Heart right ventricle (tissue), 16 donors: ENCODE data around the gene ZC3HAV1L. TPM values are rescaled to one million over a fixed set of nuclear protein-coding genes. Genes with fewer than 3 reads are reported as not detected.
A peak's percentile ranks its signal among the peaks of the same experiment; 100 is the strongest.
"Not testable (repeated sequence)": the region's sequence is repeated elsewhere in the genome, so short reads cannot be mapped to it uniquely, and the experiment has no call there.

Source experiments
- ATAC-seq, 8 donors: fragments of 200-7000 bp; cut with Tn5 transposase; one replicate each; pipeline ENCODE4 v1.9.1; 2020; ENCODE audit warnings: mild to moderate bottlenecking in 8 of 8, moderate library complexity in 8 of 8, moderate number of reproducible peaks in 1 of 8
- DNase-seq, 2 donors: peaks; one replicate each; pipeline ENCODE4 v3.0.0-alpha.2; 2020
- H3K27ac ChIP-seq, 10 donors: fragments of 200-600 bp; sonication (generic) in 2 of 10; one replicate each; pipeline versions ENCODE4 v1.5.0 to v1.8.0; 2020 to 2022; ENCODE audit warnings: mild to moderate bottlenecking in 3 of 10
- H3K27me3 ChIP-seq, 7 donors: fragments of 200-600 bp; one replicate each; pipeline ENCODE4 v1.8.0; 2021 to 2022; ENCODE audit warnings: mild to moderate bottlenecking in 2 of 7
- H3K36me3 ChIP-seq, 9 donors: fragments of 200-600 bp; sonication (generic) in 1 of 9; one replicate each; pipeline versions ENCODE4 v1.5.0 to v1.8.0; 2020 to 2022; ENCODE audit warnings: mild to moderate bottlenecking in 2 of 9
- H3K4me1 ChIP-seq, 9 donors: fragments of 200-600 bp; sonication (generic) in 1 of 9; one replicate each; pipeline versions ENCODE4 v1.5.0 to v1.8.0; 2020 to 2022; ENCODE audit warnings: mild to moderate bottlenecking in 4 of 9
- H3K4me3 ChIP-seq, 10 donors: fragments of 200-600 bp; sonication (generic) in 2 of 10; one replicate each; pipeline versions ENCODE4 v1.5.0 to v1.8.0; 2020 to 2022; ENCODE audit warnings: mild to moderate bottlenecking in 7 of 10, moderate library complexity in 2 of 10
- H3K9me3 ChIP-seq, 11 donors: fragments of 200-600 bp in 10 of 11; sonication (generic) in 2 of 11; one replicate each; pipeline versions ENCODE4 v1.5.0 to v1.8.0; 2013 to 2022; ENCODE audit warnings: mild to moderate bottlenecking in 2 of 11, control low read depth in 1 of 11, moderate library complexity in 1 of 11
- WGBS, 2 donors: extraction: QIAGEN DNeasy Blood & Tissue Kit; methylation state at CpG; one replicate each; pipeline ENCODE4 v1.1.7; 2013; ENCODE audit warnings: inconsistent platforms in 1 of 2; 5-methylcytosine and 5-hydroxymethylcytosine counted together
- intact Hi-C, 10 donors: fragments of 100-400 bp; cut with DNase I; formaldehyde crosslinking; loops; one replicate each; pipeline versions ENCODE4 v1.11.1 to v1.14.2; 2022
- polyA plus RNA-seq, 2 donors: library from polyadenylated mRNA; stranded (reverse); fragments of 200-250 nt; gene quantifications; one replicate each; pipeline ENCODE4 v1.2.3, GENCODE V29; 2013
- total RNA-seq, 10 donors: library from RNA; stranded (reverse); fragmentation: NEBNext Ultra II Directional in 3 of 10; extraction: Animal tissue kit (Norgen Biotek cat#: 25700) in 3 of 10; gene quantifications; one replicate each; pipeline versions ENCODE4 v1.2.1 to v1.2.4, GENCODE V29; 2021 to 2023
- TF ChIP-seq, protein P1 (sequence below), 9 donors: fragments of 200-600 bp; sonication (generic) in 2 of 9; IDR thresholded peaks; one replicate each; pipeline versions ENCODE4 v1.5.0 to v1.8.0; 2021 to 2022; ENCODE audit warnings: antibody characterized with exemption in 9 of 9, mild to moderate bottlenecking in 5 of 9, moderate library complexity in 1 of 9
- donor health status: Arrhythmogenic right ventricular cardiomyopathy.
- donor health status: ischemic (EF 13 %, LVEDD 7.1; RV severe dilation, severe dysfunction).
- donor health status: healthy with polysubstance abuse.
- donor health status: DM: no; HTN: yes; CAD: no.
- donor health status: DM: no; HTN: no; CAD: no.
- donor health status: ischemic (EF 25% LVEDD 6.9; RV normal size, moderate dysfunction).
- donor health status: ischemic (EF 25% LVEDD 5.7; RV mildly dilated, moderate dysfunction).
- donor health status: healthy.
- donor health status: DM: yes; HTN: yes; CAD: no.
- donor health status: Ischemic cardiomyopathy.
- donor health status: ischemic (EF 35%, LVEDD 5.7; RV mildly dilated, moderate dysfunction).
- donor health status: nonischemic (EF 11% LVEDD 7.7; RV severe dilation, severe dysfunction).
- donor health status: DM: yes; HTN: yes; CAD: no.
- donor health status: PGD.
- donor health status: ischemic (EF 29% LVEDD 5.4; RV normal size, mild dysfunction).
- donor health status: nonischemic (EF 23%, LVEDD 6.1; RV moderate dilation, normal function).

ZC3HAV1L gene
- total and polyA plus RNA-seq, 12 donors: 0.39 to 5.8 (median 2.3) TPM

DNA sequence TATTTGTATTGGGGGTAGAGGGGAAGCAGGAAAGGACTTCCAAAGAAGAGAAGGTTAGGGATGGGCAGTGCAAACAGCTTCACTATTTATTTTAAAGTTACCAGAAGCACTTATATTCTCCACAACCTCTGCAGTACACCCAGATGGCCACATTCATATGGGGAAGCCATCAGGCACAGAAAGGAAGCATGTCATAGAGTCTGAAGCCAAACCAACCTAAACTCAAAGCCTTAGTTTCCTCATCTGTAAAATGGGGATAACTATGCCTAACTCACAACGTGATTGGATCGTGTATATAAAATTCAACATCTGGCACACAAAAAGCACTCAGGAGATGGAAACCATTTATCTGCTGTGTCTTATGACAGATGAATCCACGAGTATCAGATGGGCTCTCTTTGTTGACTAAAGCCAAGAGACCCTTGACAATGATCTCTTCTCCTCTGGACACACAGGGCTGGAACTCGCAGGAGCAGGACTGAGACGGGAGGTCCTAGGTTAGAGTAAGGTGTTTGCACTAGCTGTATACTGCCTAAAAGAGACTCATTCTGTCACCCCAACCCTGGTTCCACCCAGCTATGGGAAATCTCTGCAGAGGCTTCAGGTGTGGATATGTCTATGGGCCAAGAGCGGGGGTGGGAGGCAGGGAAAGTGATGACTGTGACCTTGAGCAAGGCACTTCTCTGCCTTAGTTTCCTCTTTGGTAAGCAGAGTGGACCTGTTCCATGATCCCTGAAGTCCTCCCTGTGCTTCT is 56.4 kb downstream of the ZC3HAV1L start:
- 96 to 97% methylated on average over 6 of the region's 6 CpGs for WGBS, 2 donors
- intact Hi-C loops: no loop called here

DNA sequence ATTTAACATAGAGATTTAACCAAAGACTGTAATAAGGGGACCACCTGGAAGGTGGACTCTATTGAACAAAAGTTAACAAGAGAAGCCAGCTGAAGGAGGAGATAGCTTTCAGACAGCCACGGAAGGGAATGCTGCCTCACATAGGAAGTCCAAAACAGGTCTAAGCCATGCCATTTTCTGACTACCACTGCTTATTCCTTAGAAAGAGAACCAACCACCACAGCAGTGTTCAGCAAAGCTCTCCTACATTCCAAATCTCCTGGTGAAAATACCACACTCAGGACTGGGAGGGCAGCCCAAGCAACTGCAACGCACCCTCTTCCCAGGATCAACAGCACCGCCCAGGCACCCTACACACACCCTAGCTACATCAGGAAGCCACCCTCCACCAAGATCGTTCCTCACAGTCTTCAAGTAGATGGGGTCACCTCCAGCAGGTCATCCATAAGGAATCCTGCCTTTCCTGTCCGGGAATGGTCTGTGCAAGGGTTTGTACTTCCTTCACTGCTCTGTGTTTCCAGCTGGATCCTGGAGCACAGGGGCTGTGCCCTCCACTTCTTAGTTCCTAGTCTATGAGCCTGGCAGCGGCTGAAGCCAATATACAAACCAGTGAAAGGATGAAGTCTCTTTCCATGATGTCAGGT is 57.2 kb downstream of the ZC3HAV1L start:
- Histone ChIP-seq H3K36me3 (no peaks in the 10 kb centered on the region), H3K4me1 (peaks cover 0 to 32% (median 10%) of the 10 kb centered on the region in 9 donors), H3K27ac (no peak overlapping the region), H3K9me3 (no peaks in the 10 kb centered on the region), H3K4me3 (no peak overlapping the region), H3K27me3 (peaks cover 0 to 37% (median 0%) of the 10 kb centered on the region in 7 donors)
- DNase-seq (no peak), ATAC-seq (no peak)
- TF ChIP-seq, protein P1, sequence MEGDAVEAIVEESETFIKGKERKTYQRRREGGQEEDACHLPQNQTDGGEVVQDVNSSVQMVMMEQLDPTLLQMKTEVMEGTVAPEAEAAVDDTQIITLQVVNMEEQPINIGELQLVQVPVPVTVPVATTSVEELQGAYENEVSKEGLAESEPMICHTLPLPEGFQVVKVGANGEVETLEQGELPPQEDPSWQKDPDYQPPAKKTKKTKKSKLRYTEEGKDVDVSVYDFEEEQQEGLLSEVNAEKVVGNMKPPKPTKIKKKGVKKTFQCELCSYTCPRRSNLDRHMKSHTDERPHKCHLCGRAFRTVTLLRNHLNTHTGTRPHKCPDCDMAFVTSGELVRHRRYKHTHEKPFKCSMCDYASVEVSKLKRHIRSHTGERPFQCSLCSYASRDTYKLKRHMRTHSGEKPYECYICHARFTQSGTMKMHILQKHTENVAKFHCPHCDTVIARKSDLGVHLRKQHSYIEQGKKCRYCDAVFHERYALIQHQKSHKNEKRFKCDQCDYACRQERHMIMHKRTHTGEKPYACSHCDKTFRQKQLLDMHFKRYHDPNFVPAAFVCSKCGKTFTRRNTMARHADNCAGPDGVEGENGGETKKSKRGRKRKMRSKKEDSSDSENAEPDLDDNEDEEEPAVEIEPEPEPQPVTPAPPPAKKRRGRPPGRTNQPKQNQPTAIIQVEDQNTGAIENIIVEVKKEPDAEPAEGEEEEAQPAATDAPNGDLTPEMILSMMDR (IDR thresholded peaks at IDR 0.05): no peak
- intact Hi-C loops: no loop called here
- 83 to 86% methylated on average over 6 of the region's 6 CpGs for WGBS, 2 donors

More for the DNA sequence above, 56.4 kb downstream of the ZC3HAV1L start:
- H3K27me3 ChIP-seq: peaks cover 0 to 37% (median 0%) of the 10 kb centered on the region in 7 donors
- DNase-seq (no peak), ATAC-seq (no peak)
- TF ChIP-seq, protein P1 (IDR thresholded peaks at IDR 0.05): peak in 1 of 9 donors; percentile 14
- no peak overlapping the region for H3K27ac ChIP-seq
- peak overlapping the region in 1 of 10 donors; percentile 66 for H3K4me3 ChIP-seq
- no peaks in the 10 kb centered on the region for H3K9me3 ChIP-seq
- no peaks in the 10 kb centered on the region for H3K36me3 ChIP-seq
- H3K4me1 ChIP-seq: peaks cover 0 to 32% (median 10%) of the 10 kb centered on the region in 9 donors

DNA sequence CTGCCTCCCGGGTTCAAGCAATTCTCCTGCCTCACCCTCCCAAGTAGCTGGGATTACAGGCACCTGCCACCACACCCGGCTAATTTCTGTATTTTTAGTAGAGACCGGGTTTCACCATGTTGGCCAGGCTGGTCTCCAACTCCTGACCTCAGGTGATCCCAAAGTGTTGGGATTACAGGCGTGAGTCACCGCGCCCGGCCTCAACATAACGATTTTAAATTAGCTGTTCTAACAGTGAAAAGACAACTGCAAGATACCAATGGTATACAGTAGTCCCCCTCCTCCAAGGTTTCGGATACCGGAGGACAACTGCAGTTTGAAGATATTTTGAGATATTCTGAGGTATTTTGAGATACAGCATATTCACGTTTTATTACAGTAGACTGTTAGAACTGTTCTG is 59.7 kb downstream of the ZC3HAV1L start:
- ATAC-seq, H3K36me3 ChIP-seq, intact Hi-C loops: not testable (repeated sequence)

More for the DNA sequence above, 59.7 kb downstream of the ZC3HAV1L start:
- H3K27me3 ChIP-seq: peaks cover 0 to 25% (median 0%) of the 10 kb centered on the region in 7 donors
- H3K27ac ChIP-seq, DNase-seq, H3K9me3 ChIP-seq, H3K4me3 ChIP-seq: not testable (repeated sequence)
- 82 to 85% methylated on average over 11 of the region's 11 CpGs for WGBS, 2 donors
- H3K4me1 ChIP-seq: peaks cover 0 to 27% (median 8%) of the 10 kb centered on the region in 9 donors

Other genes with a start within 250 kb of the ZC3HAV1L start
- not detected for gene TMEM213, start 238.0 kb downstream of the ZC3HAV1L start, total RNA-seq
- gene TMEM213, start 238.0 kb downstream of the ZC3HAV1L start, polyA plus RNA-seq: not detected
- not detected for gene ATP6V0A4, start 237.8 kb downstream of the ZC3HAV1L start, total RNA-seq
- not detected for gene ATP6V0A4, start 237.8 kb downstream of the ZC3HAV1L start, polyA plus RNA-seq
- gene KIAA1549, start 54.7 kb downstream of the ZC3HAV1L start, total RNA-seq: 1 to 10 TPM; 1.1 to 2.1 (median 1.6) TPM
- gene KIAA1549, start 54.7 kb downstream of the ZC3HAV1L start, polyA plus RNA-seq: 1 to 10 TPM in 1 of 2 donors, under 1 TPM in 1; 0.49 to 1.2 TPM
- gene ZC3HAV1, start 73.7 kb upstream of the ZC3HAV1L start, total RNA-seq: 10 to 100 TPM in 1 of 10 donors, 1 to 10 TPM in 9; 4.4 to 28.3 (median 6.7) TPM
- 1 to 10 TPM; 2.7 to 4.3 TPM for gene ZC3HAV1, start 73.7 kb upstream of the ZC3HAV1L start, polyA plus RNA-seq
- 10 to 100 TPM; 12.6 to 27.0 (median 22.3) TPM for gene UBN2, start 195.2 kb upstream of the ZC3HAV1L start, total RNA-seq
- 1 to 10 TPM; 1.3 to 4.6 TPM for gene UBN2, start 195.2 kb upstream of the ZC3HAV1L start, polyA plus RNA-seq